Smooth muscle cell (in vitro differentiated cells): ENCODE measurements around the gene HPRT1. TPM values are rescaled to one million over a fixed set of nuclear protein-coding genes. Genes with fewer than 3 reads are reported as not detected.

Source experiments
- DNase-seq: peaks from one replicate; lab custom pipeline; 2025; ENCODE audit not compliant: unreplicated experiment; lab: John Stamatoyannopoulos, UW
- H2AFZ ChIP-seq: fragments of 200-600 bp; sonication (generic); 2 replicates; pipeline ENCODE4 v1.6.0; 2016; ENCODE audit warnings: antibody characterized with exemption, low read depth, mild to moderate bottlenecking
- H3F3A ChIP-seq: fragments of 200-600 bp; sonication (generic); 2 replicates; pipeline ENCODE4 v1.6.0; 2017; ENCODE audit warnings: antibody characterized with exemption, low read depth
- H3K27ac ChIP-seq: fragments of 200-600 bp; sonication (generic); 2 replicates; pipeline ENCODE4 v1.5.1; 2016; ENCODE audit warnings: low read depth, mild to moderate bottlenecking
- H3K27me3 ChIP-seq: fragments of 200-600 bp; sonication (generic); 2 replicates; pipeline ENCODE4 v1.6.1; 2016; ENCODE audit warnings: low read depth, mild to moderate bottlenecking
- H3K36me3 ChIP-seq: fragments of 200-600 bp; sonication (generic); 2 replicates; pipeline ENCODE4 v1.5.1; 2016; ENCODE audit warnings: low read depth
- H3K4me1 ChIP-seq: fragments of 200-600 bp; sonication (generic); 2 replicates; pipeline ENCODE4 v1.5.1; 2016; ENCODE audit warnings: low read depth
- H3K4me2 ChIP-seq: fragments of 200-600 bp; sonication (generic); 2 replicates; pipeline ENCODE4 v1.6.0; 2016; ENCODE audit warnings: mild to moderate bottlenecking
- H3K4me3 ChIP-seq: fragments of 200-600 bp; sonication (generic); 2 replicates; pipeline ENCODE4 v1.5.1; 2016; ENCODE audit warnings: mild to moderate bottlenecking
- H3K79me2 ChIP-seq: fragments of 200-600 bp; sonication (generic); 2 replicates; pipeline ENCODE4 v1.6.0; 2016; ENCODE audit warnings: low read depth, mild to moderate bottlenecking
- H3K9ac ChIP-seq: fragments of 200-600 bp; sonication (generic); 2 replicates; pipeline ENCODE4 v1.6.0; 2016; ENCODE audit warnings: low read depth
- H3K9me3 ChIP-seq: fragments of 200-600 bp; sonication (generic); replicated peaks from 2 replicates; pipeline ENCODE4 v1.5.1; 2016; ENCODE audit warnings: low read depth
- H4K20me1 ChIP-seq: fragments of 200-600 bp; sonication (generic); 2 replicates; pipeline ENCODE4 v1.6.0; 2016; ENCODE audit warnings: low read depth
- CTCF ChIP-seq: fragments of 200-600 bp; sonication (generic); IDR thresholded peaks from 2 replicates; pipeline ENCODE4 v1.5.1; 2017; ENCODE audit warnings: borderline replicate concordance, mild to moderate bottlenecking, antibody characterized with exemption; ENCODE audit not compliant: insufficient read depth, poor library complexity, severe bottlenecking
- WGBS: methylation state at CpG from one replicate; pipeline ENCODE4 v1.1.7; 2016; ENCODE audit warnings: low lambda C conversion rate; 5-methylcytosine and 5-hydroxymethylcytosine counted together
- polyA plus RNA-seq: library from polyadenylated mRNA; unstranded; fragments of >200 nt; fragmentation: Nextera tagmentation; extraction: Ambion mirVana; gene quantifications from 2 replicates; pipeline ENCODE4 v1.2.1, GENCODE V29; 2016
- total RNA-seq: library from RNA; depleted of rRNA; stranded (reverse); fragments of >200 nt; gene quantifications from 2 replicates; pipeline ENCODE4 v1.2.3, GENCODE V29; 2014

The HPRT1 gene
- total and polyA plus RNA-seq, 2 experiments from 2014 or later, result 12.6 to 16.2 TPM

- 83% methylated on average over 6 of the region's 6 CpGs for WGBS
- no peak overlapping the region for H3K27ac ChIP-seq
- H3K9ac ChIP-seq, result no peak overlapping the region
- no peak overlapping the region for H3K4me3 ChIP-seq
- H3K36me3 ChIP-seq, result no peaks in the 10 kb centered on the region
- no peak overlapping the region for H3K4me2 ChIP-seq
- H3F3A ChIP-seq, result no peaks in the 10 kb centered on the region
- H3K4me1 ChIP-seq, result no peaks in the 10 kb centered on the region
- no peak for DNase-seq
- no peak for TF ChIP-seq CTCF
- H3K9me3 ChIP-seq, result no peaks in the 10 kb centered on the region
- no peaks in the 10 kb centered on the region for H3K27me3 ChIP-seq
- no peaks in the 10 kb centered on the region for H4K20me1 ChIP-seq
- no peak overlapping the region for H2AFZ ChIP-seq
- no peaks in the 10 kb centered on the region for H3K79me2 ChIP-seq
These were observed 40.2 kb upstream of the HPRT1 start for GRCh38 chrX:134419784-134420183.

GRCh38 chrX:134423606-134424005, 36.4 kb upstream of the HPRT1 start:
- no peak overlapping the region for H2AFZ ChIP-seq
- TF ChIP-seq CTCF, result peak; percentile 24
- no peaks in the 10 kb centered on the region for H3K4me1 ChIP-seq
- H3K36me3 ChIP-seq, result no peaks in the 10 kb centered on the region
- H3K4me2 ChIP-seq, result no peak overlapping the region
- no peaks in the 10 kb centered on the region for H3F3A ChIP-seq
- H3K27ac ChIP-seq, result no peak overlapping the region
- H4K20me1 ChIP-seq, result no peaks in the 10 kb centered on the region
- H3K4me3 ChIP-seq, result no peak overlapping the region
- no peak for DNase-seq
- no peaks in the 10 kb centered on the region for H3K27me3 ChIP-seq
- no peaks in the 10 kb centered on the region for H3K9me3 ChIP-seq
- H3K9ac ChIP-seq, result no peak overlapping the region
- 73% methylated on average over 5 of the region's 5 CpGs for WGBS
- H3K79me2 ChIP-seq, result no peaks in the 10 kb centered on the region

- no peaks in the 10 kb centered on the region for H3K4me1 ChIP-seq
- no peak overlapping the region for H3K27ac ChIP-seq
- H3K27me3 ChIP-seq, result no peaks in the 10 kb centered on the region
- no peak overlapping the region for H3K4me2 ChIP-seq
- H3K36me3 ChIP-seq, result no peaks in the 10 kb centered on the region
- H3K9me3 ChIP-seq, result no peaks in the 10 kb centered on the region
- no peak overlapping the region for H2AFZ ChIP-seq
- no peak overlapping the region for H3K9ac ChIP-seq
- no peak overlapping the region for H3K4me3 ChIP-seq
- no peak for DNase-seq
- no peaks in the 10 kb centered on the region for H3F3A ChIP-seq
- H4K20me1 ChIP-seq, result no peaks in the 10 kb centered on the region
- TF ChIP-seq CTCF, result no peak
- WGBS, result 78% methylated on average over 5 of the region's 5 CpGs
- H3K79me2 ChIP-seq, result no peaks in the 10 kb centered on the region
These were observed 33.7 kb upstream of the HPRT1 start for GRCh38 chrX:134426281-134426680.

- no peak overlapping the region for H3K9ac ChIP-seq
- TF ChIP-seq CTCF, result no peak
- no peak for DNase-seq
- no peaks in the 10 kb centered on the region for H3K9me3 ChIP-seq
- H3F3A ChIP-seq, result no peaks in the 10 kb centered on the region
- H3K4me1 ChIP-seq, result no peaks in the 10 kb centered on the region
- no peak overlapping the region for H3K27ac ChIP-seq
- H3K79me2 ChIP-seq, result no peaks in the 10 kb centered on the region
- H2AFZ ChIP-seq, result no peak overlapping the region
- H3K36me3 ChIP-seq, result no peaks in the 10 kb centered on the region
- H3K27me3 ChIP-seq, result no peaks in the 10 kb centered on the region
- H3K4me3 ChIP-seq, result no peak overlapping the region
- 45% methylated on average over 2 of the region's 2 CpGs for WGBS
- H3K4me2 ChIP-seq, result no peak overlapping the region
- no peaks in the 10 kb centered on the region for H4K20me1 ChIP-seq
These were observed 28.1 kb upstream of the HPRT1 start for GRCh38 chrX:134431894-134432293.
